Right atrium auricular region (tissue), 2 donors: Measurements from ENCODE around the gene SPATA6L. TPM values are rescaled to one million over a fixed set of nuclear protein-coding genes. Genes with fewer than 3 reads are reported as not detected.

ENCODE experiments used
- DNase-seq: peaks from one replicate; pipeline ENCODE4 v3.0.0-alpha.2; 2019; ENCODE audit warnings: low spot score
- H3K27ac ChIP-seq, 2 donors: fragments of 200-600 bp; sonication (generic); 1 replicate in 1 of 2; 2 replicates in 1 of 2; pipeline ENCODE4 v1.5.1; 2016 to 2019
- H3K27me3 ChIP-seq, 2 donors: fragments of 200-600 bp; sonication (generic); one replicate each; pipeline versions ENCODE4 v1.5.1 to v1.6.0; 2017 to 2019
- H3K36me3 ChIP-seq: fragments of 200-600 bp; sonication (generic); one replicate; pipeline ENCODE4 v1.5.1; 2016
- H3K4me1 ChIP-seq, 2 donors: fragments of 200-600 bp; sonication (generic); one replicate each; pipeline versions ENCODE4 v1.5.1 to v1.6.0; 2017 to 2019
- H3K4me3 ChIP-seq, 2 donors: fragments of 200-600 bp; sonication (generic); 1 replicate in 1 of 2; 2 replicates in 1 of 2; pipeline ENCODE4 v1.5.1; 2017 to 2019; ENCODE audit warnings: mild to moderate bottlenecking in 1 of 2, moderate library complexity in 1 of 2
- H3K9me3 ChIP-seq, 2 donors: fragments of 200-600 bp; sonication (generic); one replicate each; pipeline ENCODE4 v1.5.1; 2019
- total RNA-seq, 2 donors: library from RNA; depleted of rRNA; stranded (reverse); fragments of >200 nt; gene quantifications; one replicate each; pipeline ENCODE4 v1.1.0, GENCODE V29; 2016
- TF ChIP-seq, protein P1 (sequence below), 2 donors: fragments of 200-600 bp; sonication (generic); IDR thresholded peaks; one replicate each; pipeline ENCODE4 v1.5.1; 2019; ENCODE audit warnings: antibody characterized with exemption in 2 of 2

Gene SPATA6L
- total RNA-seq, 2 donors from 2014 or later: 0.15 to 1.3 TPM

DNA sequence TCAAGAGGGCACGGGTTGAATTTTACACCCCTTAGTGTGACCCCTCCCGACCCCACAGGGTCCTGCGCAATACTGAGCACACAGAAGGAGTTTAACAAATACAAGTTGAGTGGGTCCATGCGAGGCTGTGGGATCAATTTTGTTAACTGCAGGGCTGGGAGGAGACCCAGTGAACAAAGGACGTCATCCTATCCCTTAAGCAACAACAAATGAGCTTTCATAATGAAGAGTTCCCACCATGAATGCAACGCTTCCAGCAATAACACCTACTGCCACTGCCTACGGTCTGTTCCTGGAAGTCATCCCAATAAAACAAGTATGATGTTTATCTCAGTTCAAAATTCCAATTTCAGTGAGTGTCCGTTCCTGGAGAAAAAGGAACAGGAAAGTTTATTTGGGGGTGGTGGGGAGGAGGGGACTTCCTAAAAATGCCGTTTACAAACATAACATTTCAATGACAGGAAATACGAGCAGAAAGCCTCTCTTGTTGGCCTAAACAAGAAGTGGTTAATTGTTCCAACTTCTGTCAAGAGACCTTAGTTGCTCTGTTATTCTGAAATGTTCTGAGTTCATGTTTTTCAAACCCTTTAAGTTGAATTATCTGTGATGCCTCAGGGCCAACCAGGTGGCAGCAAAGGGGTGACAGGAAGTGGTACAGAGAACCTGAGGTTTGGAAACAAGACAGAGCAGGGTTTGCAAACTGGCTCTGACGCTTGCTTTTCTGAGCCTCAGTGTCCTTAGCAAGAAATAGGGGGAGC, 69.9 kb downstream of the SPATA6L start:
- Histone ChIP-seq H3K4me1 (no peaks in the 10 kb centered on the region), H3K36me3 (no peaks in the 10 kb centered on the region), H3K27ac (no peak overlapping the region), H3K9me3 (no peaks in the 10 kb centered on the region), H3K4me3 (no peak overlapping the region), H3K27me3 (no peaks in the 10 kb centered on the region)
- no peak for DNase-seq
- TF ChIP-seq, protein P1, sequence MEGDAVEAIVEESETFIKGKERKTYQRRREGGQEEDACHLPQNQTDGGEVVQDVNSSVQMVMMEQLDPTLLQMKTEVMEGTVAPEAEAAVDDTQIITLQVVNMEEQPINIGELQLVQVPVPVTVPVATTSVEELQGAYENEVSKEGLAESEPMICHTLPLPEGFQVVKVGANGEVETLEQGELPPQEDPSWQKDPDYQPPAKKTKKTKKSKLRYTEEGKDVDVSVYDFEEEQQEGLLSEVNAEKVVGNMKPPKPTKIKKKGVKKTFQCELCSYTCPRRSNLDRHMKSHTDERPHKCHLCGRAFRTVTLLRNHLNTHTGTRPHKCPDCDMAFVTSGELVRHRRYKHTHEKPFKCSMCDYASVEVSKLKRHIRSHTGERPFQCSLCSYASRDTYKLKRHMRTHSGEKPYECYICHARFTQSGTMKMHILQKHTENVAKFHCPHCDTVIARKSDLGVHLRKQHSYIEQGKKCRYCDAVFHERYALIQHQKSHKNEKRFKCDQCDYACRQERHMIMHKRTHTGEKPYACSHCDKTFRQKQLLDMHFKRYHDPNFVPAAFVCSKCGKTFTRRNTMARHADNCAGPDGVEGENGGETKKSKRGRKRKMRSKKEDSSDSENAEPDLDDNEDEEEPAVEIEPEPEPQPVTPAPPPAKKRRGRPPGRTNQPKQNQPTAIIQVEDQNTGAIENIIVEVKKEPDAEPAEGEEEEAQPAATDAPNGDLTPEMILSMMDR (IDR thresholded peaks at IDR 0.05): no peak

DNA sequence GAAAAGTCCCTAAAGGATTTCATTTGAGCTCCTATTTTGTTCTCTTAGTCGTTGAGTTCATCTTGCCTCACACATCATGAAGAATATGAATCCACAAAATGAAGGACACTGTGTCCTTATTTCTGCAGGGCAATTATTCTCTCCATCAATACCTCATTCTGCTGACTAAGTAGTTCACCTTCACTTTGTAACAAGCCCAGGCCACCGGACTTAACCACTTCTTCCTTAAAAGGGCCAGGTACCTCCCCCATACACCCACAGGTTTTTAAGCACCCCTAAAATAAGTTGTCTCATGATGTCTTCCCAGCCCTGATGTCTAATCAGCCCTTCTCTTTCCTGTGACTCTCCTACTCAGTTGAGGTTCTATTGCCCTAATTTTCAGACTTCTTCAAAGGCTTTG, 71.3 kb downstream of the SPATA6L start:
- DNase-seq: no peak
- Histone ChIP-seq H3K9me3 (no peaks in the 10 kb centered on the region), H3K36me3 (no peaks in the 10 kb centered on the region), H3K27me3 (no peaks in the 10 kb centered on the region), H3K4me1 (peaks cover 0 to 5% of the 10 kb centered on the region in 2 donors), H3K4me3 (no peak overlapping the region), H3K27ac (no peak overlapping the region)
- TF ChIP-seq, protein P1 (IDR thresholded peaks at IDR 0.05): no peak

DNA sequence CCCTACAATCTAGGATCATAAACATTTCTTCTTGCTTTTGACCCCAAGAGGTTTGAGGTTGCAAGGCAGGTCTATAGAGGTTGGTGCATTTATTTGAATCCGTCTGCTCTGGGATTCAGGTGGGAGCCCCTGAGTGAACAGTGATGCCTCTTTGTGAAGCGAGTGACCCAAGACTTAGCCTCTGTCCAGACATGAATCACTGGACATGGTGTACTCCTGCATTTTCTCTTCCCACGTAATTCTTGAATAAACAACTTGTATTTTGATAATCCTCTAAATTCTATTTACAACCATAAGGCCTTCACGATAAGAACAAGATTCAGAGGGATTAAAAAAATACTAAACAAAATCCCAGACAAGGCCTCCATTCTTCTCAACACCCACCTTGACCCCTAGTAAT, 71.7 kb downstream of the SPATA6L start:
- TF ChIP-seq, protein P1 (IDR thresholded peaks at IDR 0.05): no peak

DNA sequence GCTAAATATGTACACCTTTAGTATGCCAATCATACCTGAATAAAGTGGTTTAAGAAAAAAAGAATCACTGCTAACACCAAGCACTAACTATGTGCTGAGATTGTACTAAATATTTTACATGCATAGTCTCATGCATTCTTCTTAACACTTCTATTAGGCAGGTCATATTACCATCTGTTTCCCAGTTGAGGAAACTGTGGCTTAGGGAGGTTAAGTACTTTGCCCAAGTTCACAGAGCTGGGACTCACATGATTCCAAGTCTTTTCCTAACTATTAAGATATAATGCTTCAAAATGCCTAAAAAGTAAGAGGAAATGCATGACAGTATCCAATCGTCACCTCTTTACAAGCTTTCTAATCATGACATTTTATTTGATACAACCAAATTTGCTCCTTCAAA, 73.4 kb downstream of the SPATA6L start:
- H3K9me3 ChIP-seq: no peaks in the 10 kb centered on the region
- H3K27me3 ChIP-seq: no peaks in the 10 kb centered on the region
- H3K36me3 ChIP-seq: no peaks in the 10 kb centered on the region
- DNase-seq: no peak
- H3K4me3 ChIP-seq: no peak overlapping the region
- H3K4me1 ChIP-seq: peaks cover 0 to 5% of the 10 kb centered on the region in 2 donors
- H3K27ac ChIP-seq: no peak overlapping the region
- TF ChIP-seq, protein P1 (IDR thresholded peaks at IDR 0.05): no peak

More for the DNA sequence above, 71.7 kb downstream of the SPATA6L start:
- Histone ChIP-seq H3K4me1 (peaks cover 0 to 5% of the 10 kb centered on the region in 2 donors), H3K9me3 (no peaks in the 10 kb centered on the region), H3K4me3 (no peak overlapping the region), H3K27ac (no peak overlapping the region), H3K27me3 (no peaks in the 10 kb centered on the region), H3K36me3 (no peaks in the 10 kb centered on the region)
- no peak for DNase-seq

DNA sequence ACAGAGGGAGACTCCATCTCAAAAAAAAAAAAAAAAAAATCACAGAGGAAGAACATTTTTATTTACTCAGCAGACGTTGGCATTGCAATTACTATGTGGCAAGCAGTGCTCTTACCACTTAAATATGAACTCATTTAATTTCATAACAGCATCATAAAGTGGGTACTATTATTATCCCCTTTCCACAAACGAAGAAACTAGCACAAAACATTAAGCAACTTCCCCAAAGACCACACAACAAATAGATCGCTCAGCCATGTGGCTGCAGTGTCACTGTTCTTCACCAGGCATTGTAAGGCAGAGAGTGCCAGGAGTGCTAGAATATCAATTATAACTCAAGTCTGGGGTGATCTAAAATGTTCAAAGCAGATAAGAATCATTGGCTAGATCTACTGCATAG, 74.0 kb downstream of the SPATA6L start:
- H3K27me3 ChIP-seq: no peaks in the 10 kb centered on the region
- no peak overlapping the region for H3K27ac ChIP-seq
- H3K9me3 ChIP-seq: no peaks in the 10 kb centered on the region
- H3K4me1 ChIP-seq: peaks cover 0 to 5% of the 10 kb centered on the region in 2 donors
- no peak for DNase-seq
- no peak overlapping the region for H3K4me3 ChIP-seq
- H3K36me3 ChIP-seq: no peaks in the 10 kb centered on the region
- TF ChIP-seq, protein P1 (IDR thresholded peaks at IDR 0.05): no peak

DNA sequence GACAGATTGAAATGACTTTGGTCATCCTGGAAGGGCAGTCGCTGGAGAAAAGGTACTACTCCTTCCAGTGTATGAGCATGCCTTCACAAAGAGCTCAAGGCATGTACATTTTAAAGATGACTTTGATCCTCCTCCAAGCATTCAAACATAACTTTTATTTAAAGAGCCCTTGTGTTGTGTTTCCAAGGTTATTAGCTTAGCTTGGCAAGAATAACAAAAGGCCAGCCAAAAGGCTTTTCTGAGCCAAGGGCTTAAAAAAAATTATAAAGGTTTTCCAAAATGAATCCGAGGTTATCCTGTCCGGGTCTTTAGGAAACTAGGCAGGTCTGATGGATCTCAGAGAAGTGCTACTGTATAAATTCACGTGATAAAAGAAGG, 75.2 kb downstream of the SPATA6L start:
- no peak overlapping the region for H3K27ac ChIP-seq
- DNase-seq: no peak
- TF ChIP-seq, protein P1 (IDR thresholded peaks at IDR 0.05): no peak
- H3K9me3 ChIP-seq: no peaks in the 10 kb centered on the region
- H3K36me3 ChIP-seq: no peaks in the 10 kb centered on the region
- peaks cover 0 to 5% of the 10 kb centered on the region in 2 donors for H3K4me1 ChIP-seq
- no peak overlapping the region for H3K4me3 ChIP-seq
- H3K27me3 ChIP-seq: no peaks in the 10 kb centered on the region
